Peyer's patch (tissue), 4 donors: ENCODE results near the gene PTS.

Source experiments
- CTCF ChIP-seq, 6 experiments: fragments of 450-650 bp in 4 of 6; fragments of 200-600 bp in 2 of 6; sonication (generic) in 1 of 6; IDR thresholded peaks; one replicate each; pipeline ENCODE4 v1.5.1; 2017 to 2019; ENCODE audit warnings: antibody characterized with exemption in 6 of 6, mild to moderate bottlenecking in 3 of 6, moderate library complexity in 1 of 6
- POLR2A ChIP-seq, 2 donors: fragments of 450-650 bp; IDR thresholded peaks; one replicate each; pipeline ENCODE4 v1.5.1; 2017; ENCODE audit warnings: antibody characterized with exemption in 2 of 2, mild to moderate bottlenecking in 2 of 2, moderate library complexity in 2 of 2

- TF ChIP-seq CTCF (IDR thresholded peaks at IDR 0.05) (no peak), POLR2A (IDR thresholded peaks at IDR 0.05) (no peak)
These were observed 26.0 kb upstream of the PTS start for GRCh38 chr11:112200252-112200651.
